ENCODE results near the gene IL10RA. TPM values are rescaled to one million over a fixed set of nuclear protein-coding genes. Genes with fewer than 3 reads are reported as not detected.

Gene IL10RA
- total and polyA plus RNA-seq, 12 donors = 2.7 to 50.5 (median 25.5) TPM

GRCh38 chr11:117950301-117950700 lies 35.9 kb upstream of the IL10RA start:
- no peaks in the 10 kb centered on the region for H3K36me3 ChIP-seq (replicated peaks in 1 of 2)
- no peak overlapping the region for H3K27ac ChIP-seq
- peak in 1 of 7 donors; percentile 19 for DNase-seq
- no peaks in the 10 kb centered on the region for H3K27me3 ChIP-seq
- WGBS, 4 donors = 3 to 18% (median 17%) methylated on average over 4 to 5 of the region's 5 CpGs
- H3K9me3 ChIP-seq (replicated peaks in 1 of 3) = no peaks in the 10 kb centered on the region
- intact Hi-C loops (cut with DNase I) = loop anchor here (5.0 to 10.0 kb wide), 2 partner anchors 107 to 516 kb away; no protein-coding TSS in a partner anchor
- TF ChIP-seq, protein P1, sequence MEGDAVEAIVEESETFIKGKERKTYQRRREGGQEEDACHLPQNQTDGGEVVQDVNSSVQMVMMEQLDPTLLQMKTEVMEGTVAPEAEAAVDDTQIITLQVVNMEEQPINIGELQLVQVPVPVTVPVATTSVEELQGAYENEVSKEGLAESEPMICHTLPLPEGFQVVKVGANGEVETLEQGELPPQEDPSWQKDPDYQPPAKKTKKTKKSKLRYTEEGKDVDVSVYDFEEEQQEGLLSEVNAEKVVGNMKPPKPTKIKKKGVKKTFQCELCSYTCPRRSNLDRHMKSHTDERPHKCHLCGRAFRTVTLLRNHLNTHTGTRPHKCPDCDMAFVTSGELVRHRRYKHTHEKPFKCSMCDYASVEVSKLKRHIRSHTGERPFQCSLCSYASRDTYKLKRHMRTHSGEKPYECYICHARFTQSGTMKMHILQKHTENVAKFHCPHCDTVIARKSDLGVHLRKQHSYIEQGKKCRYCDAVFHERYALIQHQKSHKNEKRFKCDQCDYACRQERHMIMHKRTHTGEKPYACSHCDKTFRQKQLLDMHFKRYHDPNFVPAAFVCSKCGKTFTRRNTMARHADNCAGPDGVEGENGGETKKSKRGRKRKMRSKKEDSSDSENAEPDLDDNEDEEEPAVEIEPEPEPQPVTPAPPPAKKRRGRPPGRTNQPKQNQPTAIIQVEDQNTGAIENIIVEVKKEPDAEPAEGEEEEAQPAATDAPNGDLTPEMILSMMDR (IDR thresholded peaks at IDR 0.05) = peak in 3 of 6 experiments; percentile 20 to 23 (median 20)
- no peak for TF ChIP-seq POLR2A (IDR thresholded peaks at IDR 0.05)
- no peak overlapping the region for H3K4me3 ChIP-seq
- H3K4me1 ChIP-seq (replicated peaks in 1 of 2) = peaks cover 0 to 12% of the 10 kb centered on the region in 2 donors

- TF ChIP-seq, protein P1 (IDR thresholded peaks at IDR 0.05) = no peak
- TF ChIP-seq POLR2A (IDR thresholded peaks at IDR 0.05) = no peak
- Histone ChIP-seq H3K27me3 (no peaks in the 10 kb centered on the region), H3K4me3 (no peak overlapping the region), H3K27ac (no peak overlapping the region), H3K36me3 (replicated peaks in 1 of 2) (no peaks in the 10 kb centered on the region), H3K9me3 (replicated peaks in 1 of 3) (no peaks in the 10 kb centered on the region), H3K4me1 (replicated peaks in 1 of 2) (peaks cover 0 to 11% of the 10 kb centered on the region in 2 donors)
- 73 to 86% (median 83%) methylated on average over 12 to 15 of the region's 15 CpGs for WGBS, 4 donors
- DNase-seq = no peak
- intact Hi-C loops (cut with DNase I) = loop anchor here (5.0 to 10.0 kb wide), 2 partner anchors 106 to 516 kb away; no protein-coding TSS in a partner anchor
Observed at GRCh38 chr11:117950993-117951961, 34.9 kb upstream of the IL10RA start.

- Histone ChIP-seq H3K9me3 (replicated peaks in 1 of 3) (no peaks in the 10 kb centered on the region), H3K27me3 (no peaks in the 10 kb centered on the region), H3K4me3 (no peak overlapping the region), H3K36me3 (replicated peaks in 1 of 2) (no peaks in the 10 kb centered on the region), H3K27ac (no peak overlapping the region), H3K4me1 (replicated peaks in 1 of 2) (peaks cover 0 to 8% of the 10 kb centered on the region in 2 donors)
- no peak for DNase-seq
- 82 to 91% (median 87%) methylated on average over 3 of the region's 3 CpGs for WGBS, 4 donors
- intact Hi-C loops (cut with DNase I) = loop anchor here (5.0 to 10.0 kb wide), 2 partner anchors 104 to 518 kb away; no protein-coding TSS in a partner anchor
- no peak for TF ChIP-seq POLR2A (IDR thresholded peaks at IDR 0.05)
- TF ChIP-seq, protein P1 (IDR thresholded peaks at IDR 0.05) = no peak
Observed at GRCh38 chr11:117953024-117953671, 33.0 kb upstream of the IL10RA start.

DNA sequence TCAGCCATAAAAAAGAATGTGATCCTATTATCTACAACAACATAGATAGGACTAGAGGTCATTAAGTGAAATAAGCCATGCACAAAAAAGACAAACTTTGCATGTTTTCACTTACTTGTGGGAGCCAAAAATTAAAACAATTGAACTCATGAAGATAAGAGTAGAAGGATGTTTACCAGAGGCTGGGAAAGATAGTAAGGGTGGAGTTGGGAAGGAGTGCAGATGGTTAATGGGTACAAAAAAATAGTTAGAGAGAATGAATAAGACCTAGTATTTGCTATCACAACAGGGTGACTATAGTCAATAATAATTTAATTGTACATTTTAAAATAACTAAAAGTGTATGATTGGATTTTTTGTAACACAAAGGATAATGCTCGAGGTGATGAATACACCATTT lies 27.2 kb upstream of the IL10RA start:
- Histone ChIP-seq H3K36me3 (replicated peaks in 1 of 2) (no peaks in the 10 kb centered on the region), H3K9me3 (replicated peaks in 1 of 3) (no peaks in the 10 kb centered on the region), H3K27me3 (no peaks in the 10 kb centered on the region), H3K4me3 (no peak overlapping the region), H3K4me1 (replicated peaks in 1 of 2) (no peaks in the 10 kb centered on the region), H3K27ac (no peak overlapping the region)
- intact Hi-C loops (cut with DNase I) = loop anchor here in 1 of 2 donors (10.0 kb wide), 1 partner anchor 524 kb away; no protein-coding TSS in a partner anchor
- no peak for DNase-seq
- TF ChIP-seq, protein P1 (IDR thresholded peaks at IDR 0.05) = no peak
- no peak for TF ChIP-seq POLR2A (IDR thresholded peaks at IDR 0.05)
- 83 to 91% (median 86%) methylated on average over 1 of the region's 1 CpG for WGBS, 4 donors

All from adrenal gland (tissue), 12 donors.